MM.1S (cell line): ENCODE results near the gene CPAMD8.

Experiments
- DNase-seq: peaks from one replicate; pipeline ENCODE4 v3.0.0-alpha.2; 2015
- H2AFZ ChIP-seq: fragments of 300-600 bp; sonication (generic); 2 replicates; pipeline ENCODE4 v1.6.0; 2016; ENCODE audit warnings: antibody characterized with exemption, low read length
- H3F3A ChIP-seq: fragments of 300-600 bp; sonication (generic); 2 replicates; pipeline ENCODE4 v1.6.1; 2016; ENCODE audit warnings: mild to moderate bottlenecking, antibody characterized with exemption, low read length, moderate library complexity, mixed read lengths; ENCODE audit not compliant: insufficient read depth
- H3K27ac ChIP-seq: fragments of 300-600 bp; sonication (generic); 2 replicates; pipeline ENCODE4 v1.5.1; 2016; ENCODE audit warnings: mild to moderate bottlenecking, low read length
- H3K27me3 ChIP-seq: fragments of 300-600 bp; sonication (generic); replicated peaks from 2 replicates; pipeline ENCODE4 v1.6.0; 2016; ENCODE audit warnings: low read length; ENCODE audit not compliant: insufficient read depth
- H3K36me3 ChIP-seq: fragments of 300-600 bp; sonication (generic); replicated peaks from 2 replicates; pipeline ENCODE4 v1.6.1; 2016; ENCODE audit warnings: mild to moderate bottlenecking, low read length, mixed read lengths; ENCODE audit not compliant: insufficient read depth
- H3K4me1 ChIP-seq: fragments of 300-600 bp; sonication (generic); 2 replicates; pipeline ENCODE4 v1.6.1; 2016; ENCODE audit warnings: low read length, mixed read lengths
- H3K4me2 ChIP-seq: fragments of 300-600 bp; sonication (generic); 2 replicates; pipeline ENCODE4 v1.6.0; 2016; ENCODE audit warnings: low read depth, low read length
- H3K4me3 ChIP-seq: fragments of 300-600 bp; sonication (generic); 2 replicates; pipeline ENCODE4 v1.5.1; 2016; ENCODE audit warnings: low read length, mixed read lengths
- H3K79me2 ChIP-seq: fragments of 300-600 bp; sonication (generic); 2 replicates; pipeline ENCODE4 v1.6.1; 2016; ENCODE audit warnings: mixed run types, low read length, mixed read lengths
- H3K9ac ChIP-seq: fragments of 300-600 bp; sonication (generic); 2 replicates; pipeline ENCODE4 v1.6.1; 2016; ENCODE audit warnings: low read length, mixed read lengths
- H3K9me2 ChIP-seq: fragments of 300-600 bp; sonication (generic); replicated peaks from 2 replicates; pipeline ENCODE4 v1.6.1; 2016; ENCODE audit warnings: mild to moderate bottlenecking, low read length, mixed read lengths; ENCODE audit not compliant: insufficient read depth
- H3K9me3 ChIP-seq: fragments of 300-600 bp; sonication (generic); replicated peaks from 2 replicates; pipeline ENCODE4 v1.6.1; 2016; ENCODE audit warnings: mild to moderate bottlenecking, low read length, mixed read lengths; ENCODE audit not compliant: insufficient read depth
- H4K20me1 ChIP-seq: fragments of 300-600 bp; sonication (generic); 2 replicates; pipeline ENCODE4 v1.6.1; 2016; ENCODE audit warnings: mild to moderate bottlenecking, low read length, moderate library complexity, mixed read lengths; ENCODE audit not compliant: insufficient read depth
- EZH2 ChIP-seq: fragments of 300-600 bp; sonication (generic); optimal IDR thresholded peaks from 2 replicates; pipeline ENCODE3; 2017; ENCODE audit warnings: low read depth, mild to moderate bottlenecking, antibody characterized with exemption, low read length, mixed read lengths
- EZH2phosphoT487 ChIP-seq: fragments of 300-600 bp; sonication (generic); IDR thresholded peaks from 2 replicates; pipeline ENCODE4 v1.6.1; 2018; ENCODE audit warnings: antibody characterized with exemption, low read length
- TF ChIP-seq, protein P1 (sequence below): fragments of 300-600 bp; sonication (generic); IDR thresholded peaks from 2 replicates; pipeline ENCODE4 v1.5.1; 2016; ENCODE audit warnings: antibody characterized with exemption, low read length, mixed read lengths

CPAMD8 gene

DNA sequence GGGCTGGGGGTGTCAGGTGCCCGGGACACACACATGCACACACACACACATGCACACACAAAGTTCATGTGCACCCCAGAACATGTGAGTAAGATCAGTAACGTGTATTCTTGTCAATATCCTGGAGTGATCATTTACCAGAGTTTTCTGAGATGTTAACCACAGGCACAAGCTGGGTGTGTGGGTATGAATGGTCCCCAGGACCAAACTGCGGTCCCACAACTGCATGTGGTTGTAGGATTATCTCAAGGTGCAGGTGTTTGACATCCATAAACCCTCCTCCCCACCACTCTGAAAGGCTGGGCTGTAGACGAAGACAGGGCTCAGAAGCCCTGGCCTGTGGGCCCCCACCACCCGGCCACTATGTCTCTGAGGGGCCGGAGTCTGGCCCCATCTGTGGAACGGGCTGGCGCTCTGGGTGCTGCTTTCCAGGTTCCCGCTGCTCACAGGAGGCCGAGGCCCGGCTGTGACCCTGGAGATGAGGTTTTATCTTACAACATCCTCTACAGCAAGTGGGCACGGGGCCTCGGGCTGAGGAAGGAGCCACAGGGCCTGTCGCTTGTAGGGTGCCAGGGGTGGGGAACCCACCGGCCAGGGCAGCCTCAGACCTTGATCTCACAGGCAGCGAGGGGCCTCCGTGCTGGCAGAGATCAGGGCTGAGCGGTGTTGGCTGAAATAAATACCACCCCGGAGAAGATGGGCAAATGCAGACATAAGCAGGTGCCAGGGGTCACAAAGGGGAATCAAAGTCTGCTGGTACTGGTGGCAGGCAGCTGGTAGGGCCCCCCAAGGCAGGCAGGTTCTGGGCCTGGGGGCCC, 133.5 kb downstream of the CPAMD8 start:
- H3F3A ChIP-seq: no peaks in the 10 kb centered on the region
- H4K20me1 ChIP-seq: no peaks in the 10 kb centered on the region
- no peak overlapping the region for H3K27ac ChIP-seq
- no peaks in the 10 kb centered on the region for H3K9me2 ChIP-seq
- no peaks in the 10 kb centered on the region for H3K36me3 ChIP-seq
- H3K4me3 ChIP-seq: no peak overlapping the region
- no peaks in the 10 kb centered on the region for H3K9me3 ChIP-seq
- no peak overlapping the region for H3K4me2 ChIP-seq
- no peak for TF ChIP-seq EZH2phosphoT487
- TF ChIP-seq, protein P1, sequence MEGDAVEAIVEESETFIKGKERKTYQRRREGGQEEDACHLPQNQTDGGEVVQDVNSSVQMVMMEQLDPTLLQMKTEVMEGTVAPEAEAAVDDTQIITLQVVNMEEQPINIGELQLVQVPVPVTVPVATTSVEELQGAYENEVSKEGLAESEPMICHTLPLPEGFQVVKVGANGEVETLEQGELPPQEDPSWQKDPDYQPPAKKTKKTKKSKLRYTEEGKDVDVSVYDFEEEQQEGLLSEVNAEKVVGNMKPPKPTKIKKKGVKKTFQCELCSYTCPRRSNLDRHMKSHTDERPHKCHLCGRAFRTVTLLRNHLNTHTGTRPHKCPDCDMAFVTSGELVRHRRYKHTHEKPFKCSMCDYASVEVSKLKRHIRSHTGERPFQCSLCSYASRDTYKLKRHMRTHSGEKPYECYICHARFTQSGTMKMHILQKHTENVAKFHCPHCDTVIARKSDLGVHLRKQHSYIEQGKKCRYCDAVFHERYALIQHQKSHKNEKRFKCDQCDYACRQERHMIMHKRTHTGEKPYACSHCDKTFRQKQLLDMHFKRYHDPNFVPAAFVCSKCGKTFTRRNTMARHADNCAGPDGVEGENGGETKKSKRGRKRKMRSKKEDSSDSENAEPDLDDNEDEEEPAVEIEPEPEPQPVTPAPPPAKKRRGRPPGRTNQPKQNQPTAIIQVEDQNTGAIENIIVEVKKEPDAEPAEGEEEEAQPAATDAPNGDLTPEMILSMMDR: no peak
- no peak for TF ChIP-seq EZH2
- no peak for DNase-seq
- no peak overlapping the region for H3K9ac ChIP-seq
- peaks cover under 1% of the 10 kb centered on the region; the same call in 1 of the 2 replicates for H3K27me3 ChIP-seq
- no peaks in the 10 kb centered on the region for H3K79me2 ChIP-seq
- H2AFZ ChIP-seq: no peak overlapping the region
- peaks cover 24% of the 10 kb centered on the region for H3K4me1 ChIP-seq

DNA sequence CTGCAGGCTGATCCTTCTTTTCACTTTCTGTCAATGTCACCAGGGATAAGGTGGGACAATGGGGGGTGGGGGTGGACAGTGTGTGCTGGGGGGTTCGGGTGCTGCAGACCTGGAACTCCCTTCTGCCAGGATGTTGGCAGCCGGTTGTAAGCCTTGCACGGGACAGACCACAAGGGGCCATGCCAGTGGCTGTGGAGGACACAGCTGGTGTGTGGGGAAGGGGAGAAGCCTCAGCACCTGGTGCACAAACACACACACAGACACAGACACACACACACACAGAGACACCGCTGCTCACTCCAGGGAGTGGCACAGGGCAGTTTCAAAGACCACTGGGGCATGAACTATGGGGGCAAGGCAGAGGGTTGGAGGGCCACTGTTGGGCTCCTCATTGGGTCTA, 134.2 kb downstream of the CPAMD8 start:
- Histone ChIP-seq H3F3A (no peaks in the 10 kb centered on the region), H3K4me1 (peaks cover 30% of the 10 kb centered on the region), H3K9ac (no peak overlapping the region), H3K9me2 (no peaks in the 10 kb centered on the region), H4K20me1 (no peaks in the 10 kb centered on the region), H3K4me3 (no peak overlapping the region), H3K27me3 (no peaks in the 10 kb centered on the region), H2AFZ (no peak overlapping the region), H3K79me2 (no peaks in the 10 kb centered on the region), H3K36me3 (no peaks in the 10 kb centered on the region), H3K9me3 (no peaks in the 10 kb centered on the region), H3K27ac (no peak overlapping the region), H3K4me2 (no peak overlapping the region)
- no peak for DNase-seq
- TF ChIP-seq, protein P1: no peak

DNA sequence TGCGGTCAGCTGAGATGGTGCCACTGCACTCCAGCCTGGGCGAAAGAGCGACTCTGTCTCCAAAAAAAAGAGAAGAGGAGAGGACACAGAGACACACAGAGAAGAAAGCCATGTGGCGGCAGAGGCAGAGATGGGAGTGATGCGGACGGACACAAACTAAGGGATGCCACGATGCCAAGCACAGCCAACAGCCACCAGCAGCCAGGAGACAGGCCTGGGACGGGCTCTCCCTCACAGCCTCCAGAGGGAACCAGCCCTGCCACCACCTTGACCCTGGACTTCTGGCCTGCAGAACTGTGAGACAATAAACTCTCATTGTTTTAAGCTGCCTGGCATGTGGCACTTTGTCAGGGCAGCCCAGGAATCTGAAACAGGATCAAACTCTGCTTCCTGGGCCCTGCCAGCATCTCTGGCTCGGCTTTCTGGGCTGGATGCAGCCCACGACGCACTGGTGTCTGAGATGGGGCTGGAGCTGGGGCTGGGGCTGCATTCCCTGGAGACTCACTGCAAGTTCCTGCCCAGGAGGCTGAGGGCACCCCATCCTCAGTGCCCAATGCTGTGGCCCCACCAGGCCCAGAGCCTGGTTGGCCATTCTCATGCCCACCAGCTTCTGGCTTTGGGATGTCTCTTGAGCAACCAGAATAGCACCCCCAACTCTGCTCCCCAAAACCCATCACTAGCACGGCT, 134.8 kb downstream of the CPAMD8 start:
- DNase-seq: no peak
- Histone ChIP-seq H3K4me1 (peaks cover 31% of the 10 kb centered on the region), H3K9ac (no peak overlapping the region)

More for the DNA sequence above, 134.8 kb downstream of the CPAMD8 start:
- no peaks in the 10 kb centered on the region for H3K9me3 ChIP-seq
- no peaks in the 10 kb centered on the region for H3F3A ChIP-seq
- H3K9me2 ChIP-seq: no peaks in the 10 kb centered on the region
- no peaks in the 10 kb centered on the region for H3K27me3 ChIP-seq
- TF ChIP-seq EZH2phosphoT487: no peak
- TF ChIP-seq, protein P1: no peak
- no peak for TF ChIP-seq EZH2
- no peak overlapping the region for H3K27ac ChIP-seq
- no peaks in the 10 kb centered on the region for H4K20me1 ChIP-seq
- H3K4me2 ChIP-seq: no peak overlapping the region
- no peaks in the 10 kb centered on the region for H3K36me3 ChIP-seq
- H3K4me3 ChIP-seq: no peak overlapping the region
- H3K79me2 ChIP-seq: no peaks in the 10 kb centered on the region
- no peak overlapping the region for H2AFZ ChIP-seq
